Activated T-cell treated with anti-CD3 and anti-CD28 coated beads for 1 hour (primary cell): ENCODE data around the gene PRICKLE4.

Experiments
- DNase-seq: peaks from one replicate; pipeline ENCODE4 v3.0.0-alpha.2; 2020; ENCODE audit warnings: low read depth

The PRICKLE4 gene

GRCh38 chr6:41771058-41771983, 9.3 kb upstream of the PRICKLE4 start:
- DNase-seq: no peak

- DNase-seq: no peak
These were observed 5.7 kb upstream of the PRICKLE4 start for GRCh38 chr6:41774841-41775240.

GRCh38 chr6:41775293-41775882, 5.2 kb upstream of the PRICKLE4 start:
- DNase-seq: no peak

GRCh38 chr6:41777551-41778285, 2.9 kb upstream of the PRICKLE4 start:
- DNase-seq: no peak

GRCh38 chr6:41778895-41779294, 1.7 kb upstream of the PRICKLE4 start:
- DNase-seq: no peak

GRCh38 chr6:41779336-41779735, 1.2 kb upstream of the PRICKLE4 start:
- no peak for DNase-seq

GRCh38 chr6:41779788-41780550, 613 bp upstream of the PRICKLE4 start, which contains the start of gene FRS3:
Gene FRS3 (minus strand): TSS chr6:41779900. CDS start chr6:41776987, 2,913 bp downstream.
- peak; percentile 99 for DNase-seq

- DNase-seq: no peak
These were observed 766 bp downstream of the PRICKLE4 start for GRCh38 chr6:41781366-41781730.

GRCh38 chr6:41783106-41783780, 2.7 kb downstream of the PRICKLE4 start:
- no peak for DNase-seq

GRCh38 chr6:41784581-41785171, 4.1 kb downstream of the PRICKLE4 start:
- DNase-seq: no peak

- DNase-seq: no peak
These were observed 4.7 kb downstream of the PRICKLE4 start for GRCh38 chr6:41785254-41785653.

- no peak for DNase-seq
These were observed 5.3 kb downstream of the PRICKLE4 start for GRCh38 chr6:41785689-41786450.

- peak; percentile 85 for DNase-seq
These were observed 6.1 kb downstream of the PRICKLE4 start for GRCh38 chr6:41786451-41787218.

- peak; percentile 91 for DNase-seq
These were observed 6.8 kb downstream of the PRICKLE4 start, which contains the start of gene TOMM6 for GRCh38 chr6:41787219-41787917. Gene TOMM6 (plus strand): TSS chr6:41787694. CDS start chr6:41787698, 4 bp downstream.

GRCh38 chr6:41789390-41789724, 8.8 kb downstream of the PRICKLE4 start:
- DNase-seq: no peak

- DNase-seq: no peak
These were observed 9.5 kb downstream of the PRICKLE4 start for GRCh38 chr6:41790045-41790444.

- DNase-seq: no peak
These were observed 10.7 kb downstream of the PRICKLE4 start for GRCh38 chr6:41791305-41791704.

- no peak for DNase-seq
These were observed 11.4 kb downstream of the PRICKLE4 start for GRCh38 chr6:41791984-41792383.

GRCh38 chr6:41796474-41796873, 15.9 kb downstream of the PRICKLE4 start:
- DNase-seq: no peak
